Neutrophil (primary cell): ENCODE data around the gene ARHGAP21.

Experiments
- H3K27ac ChIP-seq: fragments of 200-600 bp; sonication (generic); 2 replicates; pipeline ENCODE4 v1.5.1; 2016; ENCODE audit warnings: mild to moderate bottlenecking, moderate library complexity
- H3K27me3 ChIP-seq: fragments of 200-600 bp; sonication (generic); 2 replicates; pipeline ENCODE4 v1.6.0; 2016; ENCODE audit warnings: mild to moderate bottlenecking
- H3K36me3 ChIP-seq: fragments of 200-600 bp; sonication (generic); 2 replicates; pipeline ENCODE4 v1.5.1; 2017
- H3K4me1 ChIP-seq, 2 experiments: fragments of 200-600 bp in 1 of 2; sonication (generic) in 1 of 2; 1 replicate in 1 of 2; 2 replicates in 1 of 2; pipeline versions ENCODE4 v1.5.1 to v1.6.1; 2013 to 2016; ENCODE audit warnings: low read depth in 1 of 2, low read length in 1 of 2, mild to moderate bottlenecking in 1 of 2, moderate library complexity in 1 of 2; ENCODE audit not compliant: control insufficient read depth in 1 of 2, insufficient read depth in 1 of 2
- H3K4me3 ChIP-seq, 2 experiments: fragments of 200-600 bp in 1 of 2; sonication (generic) in 1 of 2; 1 replicate in 1 of 2; 2 replicates in 1 of 2; pipeline ENCODE4 v1.5.1; 2013 to 2016; ENCODE audit warnings: low read depth in 1 of 2, low read length in 1 of 2, mild to moderate bottlenecking in 1 of 2, moderate library complexity in 1 of 2
- H3K9me3 ChIP-seq: fragments of 200-600 bp; sonication (generic); 2 replicates; pipeline ENCODE4 v1.5.1; 2016
- CTCF ChIP-seq: fragments of 200-600 bp; sonication (generic); IDR thresholded peaks from 2 replicates; pipeline ENCODE4 v1.5.1; 2016; ENCODE audit warnings: antibody characterized with exemption

Gene ARHGAP21

GRCh38 chr10:24550680-24551079 is 173.0 kb downstream of the ARHGAP21 start:
- Histone ChIP-seq H3K4me3 (no peak overlapping the region), H3K4me1 (no peaks in the 10 kb centered on the region), H3K27me3 (no peaks in the 10 kb centered on the region), H3K9me3 (no peaks in the 10 kb centered on the region), H3K27ac (no peak overlapping the region), H3K36me3 (no peaks in the 10 kb centered on the region)
- TF ChIP-seq CTCF = no peak

- Histone ChIP-seq H3K4me3 (no peak overlapping the region), H3K4me1 (no peaks in the 10 kb centered on the region), H3K27me3 (no peaks in the 10 kb centered on the region), H3K27ac (no peak overlapping the region), H3K36me3 (no peaks in the 10 kb centered on the region), H3K9me3 (no peaks in the 10 kb centered on the region)
- no peak for TF ChIP-seq CTCF
Measured at GRCh38 chr10:24545585-24545984, 178.1 kb downstream of the ARHGAP21 start.

- H3K27me3 ChIP-seq = no peaks in the 10 kb centered on the region
- no peaks in the 10 kb centered on the region for H3K36me3 ChIP-seq
- no peak overlapping the region for H3K4me3 ChIP-seq
- TF ChIP-seq CTCF = no peak
- no peak overlapping the region for H3K27ac ChIP-seq
- no peaks in the 10 kb centered on the region for H3K9me3 ChIP-seq
- H3K4me1 ChIP-seq = no peaks in the 10 kb centered on the region
Measured at GRCh38 chr10:24544776-24545175, 178.9 kb downstream of the ARHGAP21 start.

GRCh38 chr10:24542314-24543270 is 181.1 kb downstream of the ARHGAP21 start:
- Histone ChIP-seq H3K4me3 (no peak overlapping the region), H3K27me3 (no peaks in the 10 kb centered on the region), H3K36me3 (no peaks in the 10 kb centered on the region), H3K9me3 (no peaks in the 10 kb centered on the region), H3K27ac (no peak overlapping the region), H3K4me1 (no peaks in the 10 kb centered on the region)
- no peak for TF ChIP-seq CTCF

- H3K27ac ChIP-seq = no peak overlapping the region
- no peaks in the 10 kb centered on the region for H3K4me1 ChIP-seq
- TF ChIP-seq CTCF = no peak
- no peaks in the 10 kb centered on the region for H3K36me3 ChIP-seq
- no peaks in the 10 kb centered on the region for H3K9me3 ChIP-seq
- no peak overlapping the region for H3K4me3 ChIP-seq
- no peaks in the 10 kb centered on the region for H3K27me3 ChIP-seq
Measured at GRCh38 chr10:24541239-24541753, 182.4 kb downstream of the ARHGAP21 start.
